HG02571 (cell line): ENCODE measurements around the gene RARG.
"Not testable (repeated sequence)": the region's sequence is repeated elsewhere in the genome, so short reads cannot be mapped to it uniquely, and the experiment has no call there.

Experiments
- ATAC-seq: cut with Tn5 transposase; IDR thresholded peaks from one replicate; pipeline ENCODE4 v1.9.1; 2021; ENCODE audit warnings: mild to moderate bottlenecking, moderate library complexity; ENCODE audit not compliant: unreplicated experiment

The RARG gene

GRCh38 chr12:53173085-53173715 is 58.8 kb downstream of the RARG start:
- ATAC-seq: no peak

GRCh38 chr12:53172352-53172751 is 59.7 kb downstream of the RARG start:
- ATAC-seq: no peak

- ATAC-seq: no peak
Observed at GRCh38 chr12:53171725-53172329, 60.2 kb downstream of the RARG start.

- ATAC-seq: no peak
Observed at GRCh38 chr12:53170876-53171724, 60.9 kb downstream of the RARG start.

GRCh38 chr12:53170215-53170614 is 61.8 kb downstream of the RARG start:
- no peak for ATAC-seq

GRCh38 chr12:53169644-53170043 is 62.4 kb downstream of the RARG start:
- ATAC-seq: no peak

GRCh38 chr12:53166837-53167236 is 65.2 kb downstream of the RARG start:
- no peak for ATAC-seq

- ATAC-seq: not testable (repeated sequence)
Observed at GRCh38 chr12:53163008-53163407, 69.0 kb downstream of the RARG start.

- ATAC-seq: no peak
Observed at GRCh38 chr12:53161119-53161911, 70.7 kb downstream of the RARG start.

- ATAC-seq: no peak
Observed at GRCh38 chr12:53160673-53161072, 71.3 kb downstream of the RARG start.
